Sigmoid colon (tissue), 3 donors: ENCODE results near the gene XRCC5.

Experiments used
- POLR2A ChIP-seq, 2 donors: fragments of 450-650 bp; IDR thresholded peaks; one replicate each; pipeline ENCODE4 v1.6.1; 2016; ENCODE audit warnings: antibody characterized with exemption in 2 of 2, mild to moderate bottlenecking in 2 of 2, moderate library complexity in 2 of 2
- TF ChIP-seq, protein P1 (sequence below), 4 experiments: fragments of 450-650 bp in 3 of 4; fragments of 200-600 bp in 1 of 4; IDR thresholded peaks; one replicate each; pipeline ENCODE4 v1.5.1; 2016 to 2019; ENCODE audit warnings: antibody characterized with exemption in 4 of 4, mild to moderate bottlenecking in 3 of 4, moderate library complexity in 2 of 4

DNA sequence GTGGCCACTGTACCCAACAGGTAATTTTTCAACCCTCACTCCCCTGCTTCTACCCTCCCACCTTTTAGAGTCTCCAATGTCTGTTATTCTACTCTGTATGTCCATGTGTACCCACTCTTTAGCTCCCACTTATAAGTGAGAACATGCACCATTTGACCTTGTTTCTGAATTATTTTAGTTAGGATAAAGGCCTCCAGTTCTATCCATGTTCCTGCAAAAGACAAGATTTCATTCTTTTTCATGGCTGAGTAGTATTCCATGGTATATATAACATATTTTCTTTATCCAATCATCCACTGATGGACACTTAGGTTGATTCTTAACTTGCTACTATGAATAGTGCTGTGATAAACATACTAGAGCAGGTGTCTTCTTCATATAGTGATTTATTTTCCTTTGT is 36.7 kb upstream of the XRCC5 start:
- no peak for TF ChIP-seq POLR2A (IDR thresholded peaks at IDR 0.05)
- TF ChIP-seq, protein P1, sequence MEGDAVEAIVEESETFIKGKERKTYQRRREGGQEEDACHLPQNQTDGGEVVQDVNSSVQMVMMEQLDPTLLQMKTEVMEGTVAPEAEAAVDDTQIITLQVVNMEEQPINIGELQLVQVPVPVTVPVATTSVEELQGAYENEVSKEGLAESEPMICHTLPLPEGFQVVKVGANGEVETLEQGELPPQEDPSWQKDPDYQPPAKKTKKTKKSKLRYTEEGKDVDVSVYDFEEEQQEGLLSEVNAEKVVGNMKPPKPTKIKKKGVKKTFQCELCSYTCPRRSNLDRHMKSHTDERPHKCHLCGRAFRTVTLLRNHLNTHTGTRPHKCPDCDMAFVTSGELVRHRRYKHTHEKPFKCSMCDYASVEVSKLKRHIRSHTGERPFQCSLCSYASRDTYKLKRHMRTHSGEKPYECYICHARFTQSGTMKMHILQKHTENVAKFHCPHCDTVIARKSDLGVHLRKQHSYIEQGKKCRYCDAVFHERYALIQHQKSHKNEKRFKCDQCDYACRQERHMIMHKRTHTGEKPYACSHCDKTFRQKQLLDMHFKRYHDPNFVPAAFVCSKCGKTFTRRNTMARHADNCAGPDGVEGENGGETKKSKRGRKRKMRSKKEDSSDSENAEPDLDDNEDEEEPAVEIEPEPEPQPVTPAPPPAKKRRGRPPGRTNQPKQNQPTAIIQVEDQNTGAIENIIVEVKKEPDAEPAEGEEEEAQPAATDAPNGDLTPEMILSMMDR (IDR thresholded peaks at IDR 0.05), result no peak
